Mucosa of rectum (tissue), 2 donors: ENCODE results near the gene GPR17.

Experiments
- H3K27ac ChIP-seq, 2 donors: one replicate each; pipeline ENCODE4 v1.7.0; 2013; ENCODE audit warnings: inconsistent platforms in 2 of 2, low read depth in 2 of 2, low read length in 2 of 2
- H3K27me3 ChIP-seq, 2 donors: one replicate each; pipeline ENCODE4 v1.7.0; 2013; ENCODE audit warnings: low read length in 2 of 2; ENCODE audit not compliant: control insufficient read depth in 2 of 2, insufficient read depth in 2 of 2
- H3K36me3 ChIP-seq, 2 donors: one replicate each; pipeline ENCODE4 v1.7.0; 2013; ENCODE audit warnings: low read length in 2 of 2; ENCODE audit not compliant: control insufficient read depth in 2 of 2, insufficient read depth in 2 of 2
- H3K4me1 ChIP-seq, 2 donors: one replicate each; pipeline ENCODE4 v1.7.0; 2013; ENCODE audit warnings: low read length in 2 of 2, mild to moderate bottlenecking in 1 of 2; ENCODE audit not compliant: control insufficient read depth in 2 of 2, insufficient read depth in 2 of 2
- H3K4me3 ChIP-seq, 2 donors: one replicate each; pipeline ENCODE4 v1.7.0; 2013; ENCODE audit warnings: low read length in 2 of 2
- H3K9ac ChIP-seq, 2 donors: one replicate each; pipeline ENCODE4 v1.7.0; 2013; ENCODE audit warnings: low read length in 2 of 2, low read depth in 1 of 2, mild to moderate bottlenecking in 1 of 2
- H3K9me3 ChIP-seq, 2 donors: one replicate each; pipeline ENCODE4 v1.7.0; 2013; ENCODE audit warnings: low read length in 2 of 2; ENCODE audit not compliant: control insufficient read depth in 2 of 2
- donor health status: healthy.
- donor health status: Normal muscosa, but diverticular disease.

The GPR17 gene

DNA sequence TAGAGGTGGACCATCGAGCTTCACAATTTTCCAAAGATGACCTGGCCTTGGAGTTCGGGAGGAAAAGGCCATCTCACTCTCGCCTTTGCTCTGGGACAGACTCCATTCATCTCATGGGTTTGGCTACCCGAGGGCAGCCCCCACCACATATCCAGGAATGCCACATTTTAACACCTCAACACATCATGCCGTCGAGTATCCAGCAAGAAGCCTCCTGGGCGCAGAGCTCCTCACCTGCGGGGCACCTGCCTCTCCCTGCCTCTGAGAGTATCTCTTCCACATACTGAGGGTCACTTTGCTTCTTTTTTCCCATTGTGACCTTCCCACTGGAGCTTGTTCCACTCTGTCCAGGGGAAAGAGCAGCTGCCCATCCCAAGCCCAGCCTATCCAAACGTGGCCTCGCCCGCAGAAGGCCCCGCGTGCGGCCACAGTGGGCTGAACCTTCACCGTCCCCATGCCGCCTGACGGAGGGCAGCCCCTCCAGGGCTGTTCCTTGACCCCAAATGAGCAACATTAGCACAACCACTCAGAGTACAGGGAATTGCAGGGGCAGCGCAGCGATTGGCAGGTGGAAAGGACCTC is 34.8 kb downstream of the GPR17 start:
- no peaks in the 10 kb centered on the region for H3K9me3 ChIP-seq
- H3K27ac ChIP-seq: no peak overlapping the region
- H3K27me3 ChIP-seq: peaks cover 11 to 19% of the 10 kb centered on the region in 2 donors
- H3K4me3 ChIP-seq: no peak overlapping the region
- no peaks in the 10 kb centered on the region for H3K36me3 ChIP-seq
- H3K9ac ChIP-seq: no peak overlapping the region
- peaks cover 0 to 3% of the 10 kb centered on the region in 2 donors for H3K4me1 ChIP-seq

DNA sequence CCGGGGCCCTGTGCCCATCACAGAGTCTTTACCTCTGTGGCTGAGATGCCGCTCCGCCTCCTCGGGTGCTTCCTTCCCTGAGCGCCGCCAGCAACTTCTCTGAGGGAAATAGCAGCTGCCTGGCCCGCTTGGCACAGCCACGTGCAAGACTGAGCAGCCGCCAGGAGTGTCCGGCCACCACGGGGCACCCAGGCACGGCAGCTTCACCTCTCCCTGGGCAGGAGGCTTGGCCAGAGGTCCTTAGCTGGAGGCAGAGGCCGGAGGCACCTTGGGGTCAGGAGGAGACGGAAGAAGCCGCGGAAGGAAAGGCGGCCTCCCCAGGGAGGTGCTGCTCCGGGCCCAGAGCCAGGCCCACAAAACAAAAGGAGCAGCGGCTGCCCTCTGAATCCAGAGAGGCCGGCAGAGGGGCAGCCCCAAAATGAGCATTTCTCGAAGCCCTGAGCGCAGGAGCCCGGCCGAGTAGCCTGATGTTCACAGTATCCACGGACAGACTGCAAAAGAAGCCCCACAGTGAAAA is 35.4 kb downstream of the GPR17 start:
- H3K9ac ChIP-seq: no peak overlapping the region
- peaks cover 7 to 16% of the 10 kb centered on the region in 2 donors for H3K27me3 ChIP-seq
- no peak overlapping the region for H3K4me3 ChIP-seq
- no peak overlapping the region for H3K27ac ChIP-seq
- H3K36me3 ChIP-seq: no peaks in the 10 kb centered on the region
- peaks cover 0 to 3% of the 10 kb centered on the region in 2 donors for H3K4me1 ChIP-seq
- H3K9me3 ChIP-seq: no peaks in the 10 kb centered on the region

DNA sequence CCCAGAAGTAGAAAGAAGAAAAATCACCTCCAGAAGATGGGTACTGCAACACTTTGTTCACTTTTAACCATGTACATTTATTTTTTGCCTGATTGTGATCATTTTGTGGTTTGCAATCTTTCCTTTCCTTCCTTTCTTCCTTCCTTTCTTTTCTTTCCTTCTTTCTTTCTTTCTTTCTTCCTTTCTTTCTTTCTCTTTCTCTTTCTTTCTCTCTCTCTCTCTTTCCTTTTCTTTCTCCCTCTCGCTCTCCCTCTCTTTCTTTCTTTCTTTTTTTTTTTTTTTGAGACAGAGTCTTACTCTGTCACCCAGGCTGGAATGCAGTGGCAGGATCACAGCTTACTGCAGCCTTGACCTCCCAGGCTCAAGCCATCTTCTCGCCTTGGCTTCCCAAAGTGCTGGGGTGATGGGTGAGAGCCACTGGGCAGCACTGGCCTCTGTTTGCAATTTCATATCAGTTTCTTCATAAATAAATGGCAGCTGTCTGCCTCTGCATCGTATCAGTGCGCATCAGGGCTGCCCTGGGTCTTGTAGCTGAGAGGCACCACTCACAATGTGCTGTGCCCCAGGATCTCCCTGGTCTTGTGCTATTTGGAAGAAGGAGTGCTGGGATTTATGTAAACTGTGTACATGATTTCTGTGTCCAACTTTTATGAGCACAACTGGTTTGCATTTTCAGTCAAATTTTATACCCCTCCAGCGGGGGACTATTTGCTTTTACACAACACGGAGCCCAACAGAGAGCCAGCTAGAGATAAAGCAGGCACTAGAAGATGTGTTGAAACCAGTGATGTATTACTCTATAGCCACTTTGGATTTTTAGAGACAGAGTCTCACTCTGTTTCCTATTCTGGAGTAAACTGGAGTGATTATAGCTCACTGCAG is 36.3 kb downstream of the GPR17 start:
- Histone ChIP-seq H3K27ac (no peak overlapping the region), H3K9ac (no peak overlapping the region), H3K9me3 (no peaks in the 10 kb centered on the region), H3K36me3 (no peaks in the 10 kb centered on the region), H3K27me3 (peaks cover 0 to 12% of the 10 kb centered on the region in 2 donors), H3K4me3 (no peak overlapping the region), H3K4me1 (peaks cover 0 to 3% of the 10 kb centered on the region in 2 donors)

DNA sequence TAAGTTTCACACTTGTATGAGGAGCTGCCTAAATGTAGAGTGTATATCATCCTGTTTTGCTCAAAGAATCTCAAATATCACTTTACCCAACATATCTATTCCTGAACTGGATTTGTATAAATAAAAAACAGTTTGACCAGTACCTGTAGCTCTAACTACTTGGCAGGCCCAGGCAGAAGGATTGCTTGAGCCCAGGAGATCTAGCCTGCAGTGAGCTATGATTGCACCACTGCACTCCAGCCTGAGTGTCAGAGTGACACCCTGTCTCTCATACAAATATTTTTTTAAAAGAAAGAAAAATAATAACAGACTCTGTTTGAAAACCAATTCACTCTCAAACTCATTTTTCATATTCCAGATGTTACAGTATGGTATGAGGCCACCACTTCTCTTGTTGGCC is 37.1 kb downstream of the GPR17 start:
- Histone ChIP-seq H3K27me3 (peaks cover 0 to 6% of the 10 kb centered on the region in 2 donors), H3K9ac (no peak overlapping the region), H3K9me3 (no peaks in the 10 kb centered on the region), H3K4me1 (peaks cover 0 to 3% of the 10 kb centered on the region in 2 donors), H3K36me3 (no peaks in the 10 kb centered on the region), H3K27ac (no peak overlapping the region), H3K4me3 (no peak overlapping the region)

DNA sequence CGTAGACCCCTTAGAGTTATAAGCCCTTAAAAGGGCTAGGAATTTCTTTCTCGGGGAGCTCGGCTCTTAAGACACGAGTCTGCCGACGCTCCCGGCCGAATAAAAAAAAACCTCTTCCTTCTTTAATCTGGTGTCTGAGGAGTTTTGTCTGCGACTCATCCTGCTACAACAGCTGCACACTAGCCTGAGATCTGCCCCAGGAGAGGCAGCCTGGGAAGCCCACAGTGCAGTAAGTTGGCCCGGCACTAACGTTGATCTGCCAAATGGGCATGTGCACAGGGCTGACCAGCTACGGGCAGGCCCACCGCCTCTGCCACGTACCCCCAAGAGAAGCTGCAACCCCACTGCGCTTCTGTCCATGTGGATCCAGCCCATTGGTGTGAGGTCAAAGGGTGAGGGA is 37.8 kb downstream of the GPR17 start:
- Histone ChIP-seq H3K27me3 (no peaks in the 10 kb centered on the region), H3K4me3 (no peak overlapping the region), H3K4me1 (peaks cover 0 to 3% of the 10 kb centered on the region in 2 donors), H3K9me3 (peaks cover 0 to 2% of the 10 kb centered on the region in 2 donors), H3K9ac (no peak overlapping the region), H3K27ac (peak overlapping the region in 1 of 2 donors; percentile 35), H3K36me3 (no peaks in the 10 kb centered on the region)

DNA sequence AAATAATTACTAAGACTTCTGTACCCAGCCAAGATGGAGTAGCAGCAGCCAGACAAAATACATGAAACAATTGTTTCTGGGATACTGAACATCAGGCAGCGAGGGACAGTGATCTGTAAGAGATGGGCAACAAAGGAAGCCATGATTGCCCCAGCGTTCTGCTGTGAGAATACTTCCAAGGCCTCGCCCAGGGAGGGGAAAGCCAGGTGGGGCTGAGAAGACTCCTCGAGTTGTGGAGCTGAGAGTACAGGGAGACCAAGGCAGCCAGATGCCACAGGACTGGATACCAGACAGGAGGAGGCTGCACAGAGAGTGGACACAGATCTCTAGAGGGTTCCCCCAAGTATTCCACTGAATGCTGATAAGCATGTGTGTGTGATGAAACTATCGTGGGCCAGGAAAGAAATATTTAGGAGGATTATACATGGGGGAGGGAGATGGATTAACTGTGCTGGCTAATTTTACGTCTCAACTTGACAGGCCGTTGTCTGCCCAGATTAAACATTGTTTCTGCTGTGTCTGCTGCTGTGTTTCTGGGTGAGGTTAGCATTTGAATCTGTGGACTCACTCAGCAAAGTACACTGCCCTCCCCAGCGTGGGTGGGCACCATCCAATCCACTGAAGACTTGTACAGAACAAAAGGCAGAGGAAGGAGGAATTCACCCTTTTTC is 39.6 kb downstream of the GPR17 start:
- no peak overlapping the region for H3K4me3 ChIP-seq
- H3K4me1 ChIP-seq: peaks cover 0 to 3% of the 10 kb centered on the region in 2 donors
- H3K9me3 ChIP-seq: peaks cover 0 to 2% of the 10 kb centered on the region in 2 donors
- H3K9ac ChIP-seq: no peak overlapping the region
- no peaks in the 10 kb centered on the region for H3K27me3 ChIP-seq
- no peak overlapping the region for H3K27ac ChIP-seq
- H3K36me3 ChIP-seq: no peaks in the 10 kb centered on the region

DNA sequence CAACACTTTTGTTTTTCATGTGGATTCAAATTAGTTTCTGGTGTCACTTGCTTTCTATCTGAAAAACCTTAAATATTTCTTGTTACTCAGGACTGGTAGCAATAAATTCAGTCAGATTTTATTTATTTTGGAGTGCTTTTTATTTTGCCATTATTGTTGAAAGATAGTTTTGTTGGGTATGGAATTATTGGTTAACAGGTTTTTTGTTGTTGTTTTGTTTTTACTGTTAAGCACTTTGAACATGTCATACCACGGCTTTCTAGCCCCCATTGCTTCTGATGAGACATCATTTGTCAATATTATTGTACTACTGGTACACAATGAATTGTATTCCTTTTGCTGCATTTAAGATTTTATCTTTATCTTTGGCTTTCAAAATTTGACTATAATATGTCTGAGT is 42.5 kb downstream of the GPR17 start:
- Histone ChIP-seq H3K27me3 (no peaks in the 10 kb centered on the region), H3K27ac (no peak overlapping the region), H3K36me3 (no peaks in the 10 kb centered on the region), H3K4me1 (no peaks in the 10 kb centered on the region), H3K4me3 (no peak overlapping the region), H3K9ac (no peak overlapping the region), H3K9me3 (peaks cover 0 to 8% of the 10 kb centered on the region in 2 donors)

DNA sequence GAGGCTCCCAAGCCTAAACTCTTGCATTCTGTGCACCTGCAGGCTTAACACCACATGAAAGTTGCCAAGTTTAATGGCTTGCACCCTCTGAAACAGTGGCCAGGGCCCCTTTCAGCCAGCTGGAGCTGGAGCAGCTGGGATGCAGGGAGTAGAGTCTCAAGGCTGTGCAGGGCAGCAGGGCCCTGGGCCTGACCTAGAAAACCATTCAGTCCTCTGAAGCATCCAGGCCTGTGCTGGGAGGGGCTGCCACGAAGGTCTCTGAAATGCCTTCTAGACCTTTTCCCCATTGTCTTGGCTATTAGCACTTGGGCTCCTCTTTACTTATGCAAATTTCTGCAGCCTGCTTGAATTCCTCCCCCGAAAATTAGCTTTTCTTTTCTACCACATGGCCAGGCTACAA is 44.7 kb downstream of the GPR17 start:
- Histone ChIP-seq H3K36me3 (no peaks in the 10 kb centered on the region), H3K9me3 (peaks cover 0 to 8% of the 10 kb centered on the region in 2 donors), H3K27ac (no peak overlapping the region), H3K9ac (no peak overlapping the region), H3K4me3 (no peak overlapping the region), H3K27me3 (no peaks in the 10 kb centered on the region), H3K4me1 (no peaks in the 10 kb centered on the region)

DNA sequence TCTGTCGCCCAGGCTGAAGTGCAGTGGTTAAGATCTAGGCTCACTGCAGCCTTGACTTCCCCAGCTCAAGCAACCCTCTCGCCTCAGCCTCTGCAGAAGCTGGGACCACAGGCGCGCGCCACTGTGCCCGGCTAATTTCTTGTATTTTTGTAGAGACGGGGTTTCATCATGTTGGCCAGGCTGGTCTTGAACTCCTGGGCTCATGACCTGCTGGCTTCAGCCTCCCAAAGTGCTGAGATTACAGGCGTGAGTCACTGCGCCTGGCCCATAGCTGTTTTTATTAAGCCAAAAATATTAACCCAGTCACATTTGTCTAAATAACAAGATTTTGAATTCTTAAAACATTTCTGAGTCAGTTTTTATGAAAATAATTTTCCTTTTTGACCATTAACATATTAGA is 49.0 kb downstream of the GPR17 start:
- H3K27ac ChIP-seq: no peak overlapping the region
- H3K4me1 ChIP-seq: no peaks in the 10 kb centered on the region
- H3K27me3 ChIP-seq: no peaks in the 10 kb centered on the region
- no peak overlapping the region for H3K9ac ChIP-seq
- H3K4me3 ChIP-seq: no peak overlapping the region
- H3K36me3 ChIP-seq: no peaks in the 10 kb centered on the region
- H3K9me3 ChIP-seq: peaks cover 0 to 5% of the 10 kb centered on the region in 2 donors
